BE2C (cell line): ENCODE results near the gene CLNK.

Experiments used
- DNase-seq: peaks from one replicate; pipeline ENCODE4 v3.0.0-alpha.2; 2020
- H3K27me3 ChIP-seq: fragments of 250-450 bp; sonication (Bioruptor Pico); 2 replicates; pipeline ENCODE4 v1.5.1; 2020; ENCODE audit warnings: mild to moderate bottlenecking
- H3K36me3 ChIP-seq: fragments of 250-450 bp; sonication (Bioruptor Pico); 2 replicates; pipeline ENCODE4 v1.5.1; 2020; ENCODE audit warnings: mild to moderate bottlenecking
- H3K4me1 ChIP-seq: fragments of 250-450 bp; sonication (Bioruptor Pico); 2 replicates; pipeline ENCODE4 v1.5.1; 2020
- H3K4me3 ChIP-seq: 2 replicates; pipeline ENCODE4 v1.5.1; 2011; ENCODE audit warnings: low read depth, low read length
- H3K9me3 ChIP-seq: fragments of 250-450 bp; sonication (Bioruptor Pico); 2 replicates; pipeline ENCODE4 v1.5.1; 2020
- CTCF ChIP-seq: IDR thresholded peaks from 2 replicates; pipeline ENCODE4 v1.5.1; 2012; ENCODE audit warnings: mild to moderate bottlenecking, low read depth, low read length

CLNK gene

GRCh38 chr4:10590896-10591295 is 93.7 kb downstream of the CLNK start:
- Histone ChIP-seq H3K36me3 (no peaks in the 10 kb centered on the region), H3K4me1 (no peaks in the 10 kb centered on the region), H3K27me3 (no peaks in the 10 kb centered on the region), H3K4me3 (no peak overlapping the region), H3K9me3 (no peaks in the 10 kb centered on the region; the same call in 1 of the 2 replicates)
- TF ChIP-seq CTCF = no peak
- DNase-seq = no peak

GRCh38 chr4:10589799-10590198 is 94.8 kb downstream of the CLNK start:
- DNase-seq = no peak
- Histone ChIP-seq H3K4me3 (no peak overlapping the region), H3K9me3 (no peaks in the 10 kb centered on the region; the same call in none of the 2 replicates), H3K4me1 (no peaks in the 10 kb centered on the region), H3K27me3 (no peaks in the 10 kb centered on the region), H3K36me3 (no peaks in the 10 kb centered on the region)
- TF ChIP-seq CTCF = no peak

GRCh38 chr4:10589321-10589720 is 95.2 kb downstream of the CLNK start:
- H3K36me3 ChIP-seq = no peaks in the 10 kb centered on the region
- no peak overlapping the region for H3K4me3 ChIP-seq
- DNase-seq = no peak
- H3K27me3 ChIP-seq = no peaks in the 10 kb centered on the region
- H3K4me1 ChIP-seq = no peaks in the 10 kb centered on the region
- no peak for TF ChIP-seq CTCF
- H3K9me3 ChIP-seq = no peaks in the 10 kb centered on the region; the same call in none of the 2 replicates

GRCh38 chr4:10587697-10588096 is 96.9 kb downstream of the CLNK start:
- DNase-seq = no peak
- no peaks in the 10 kb centered on the region for H3K27me3 ChIP-seq

GRCh38 chr4:10587296-10587695 is 97.3 kb downstream of the CLNK start:
- no peak for DNase-seq
- no peak for TF ChIP-seq CTCF
- Histone ChIP-seq H3K27me3 (no peaks in the 10 kb centered on the region), H3K4me1 (no peaks in the 10 kb centered on the region), H3K4me3 (no peak overlapping the region), H3K9me3 (no peaks in the 10 kb centered on the region; the same call in none of the 2 replicates), H3K36me3 (no peaks in the 10 kb centered on the region)

More at GRCh38 chr4:10587697-10588096, 96.9 kb downstream of the CLNK start:
- Histone ChIP-seq H3K36me3 (no peaks in the 10 kb centered on the region), H3K4me1 (no peaks in the 10 kb centered on the region), H3K4me3 (no peak overlapping the region), H3K9me3 (no peaks in the 10 kb centered on the region; the same call in none of the 2 replicates)
- TF ChIP-seq CTCF = no peak

- H3K9me3 ChIP-seq = no peaks in the 10 kb centered on the region; the same call in none of the 2 replicates
- no peak for DNase-seq
- H3K27me3 ChIP-seq = no peaks in the 10 kb centered on the region
- no peaks in the 10 kb centered on the region for H3K4me1 ChIP-seq
- TF ChIP-seq CTCF = no peak
- no peak overlapping the region for H3K4me3 ChIP-seq
- no peaks in the 10 kb centered on the region for H3K36me3 ChIP-seq
Measured at GRCh38 chr4:10584042-10584441, 100.5 kb downstream of the CLNK start.
